HG03196 (cell line): ENCODE measurements around the gene MAP2K1.
"Not testable (repeated sequence)": the region's sequence is repeated elsewhere in the genome, so short reads cannot be mapped to it uniquely, and the experiment has no call there.

Source experiments
- ATAC-seq: cut with Tn5 transposase; IDR thresholded peaks from one replicate; pipeline ENCODE4 v1.9.1; 2021; ENCODE audit not compliant: unreplicated experiment

The MAP2K1 gene

DNA sequence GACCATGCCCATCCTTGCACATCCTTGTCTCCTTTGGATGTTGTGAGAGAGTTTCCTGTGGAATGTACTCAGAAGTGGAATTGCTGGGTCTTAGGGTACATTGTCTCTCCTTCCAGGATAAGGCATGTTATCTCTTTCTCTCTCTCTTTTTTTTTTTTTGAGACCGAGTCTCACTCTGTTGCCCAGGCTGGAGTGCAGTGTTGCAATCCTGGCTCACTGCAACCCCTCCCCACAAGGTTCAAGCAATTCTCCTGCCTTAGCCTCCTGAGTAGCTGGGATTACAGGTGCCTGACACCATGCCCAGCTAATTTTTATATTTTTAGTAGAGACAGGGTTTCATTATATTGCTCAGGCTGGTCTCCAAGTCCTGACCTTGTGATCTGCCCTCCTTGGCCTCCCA lies 6.3 kb downstream of the MAP2K1 start:
- not testable (repeated sequence) for ATAC-seq

DNA sequence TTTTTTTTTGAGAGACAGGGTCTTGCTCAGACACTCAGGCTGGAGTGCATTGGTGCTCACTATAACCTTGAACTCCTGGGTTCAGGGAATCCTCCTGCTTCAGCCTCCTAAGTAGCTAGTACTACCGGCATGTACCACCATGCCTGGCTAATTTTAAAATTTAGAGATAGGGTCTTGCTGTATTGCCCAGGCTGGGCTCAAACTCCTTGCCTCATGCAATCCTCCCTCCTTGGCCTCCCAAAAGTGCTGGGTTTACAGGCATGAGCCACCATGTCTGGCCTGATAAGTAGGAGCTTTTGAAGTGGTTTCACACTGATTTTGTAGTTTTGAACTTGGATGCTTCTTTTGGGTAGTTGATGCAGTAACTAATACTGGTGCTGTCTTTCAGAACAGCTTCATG lies 7.8 kb downstream of the MAP2K1 start:
- no peak for ATAC-seq

- ATAC-seq: no peak
Observed at GRCh38 chr15:66394915-66395314, 8.2 kb downstream of the MAP2K1 start.

DNA sequence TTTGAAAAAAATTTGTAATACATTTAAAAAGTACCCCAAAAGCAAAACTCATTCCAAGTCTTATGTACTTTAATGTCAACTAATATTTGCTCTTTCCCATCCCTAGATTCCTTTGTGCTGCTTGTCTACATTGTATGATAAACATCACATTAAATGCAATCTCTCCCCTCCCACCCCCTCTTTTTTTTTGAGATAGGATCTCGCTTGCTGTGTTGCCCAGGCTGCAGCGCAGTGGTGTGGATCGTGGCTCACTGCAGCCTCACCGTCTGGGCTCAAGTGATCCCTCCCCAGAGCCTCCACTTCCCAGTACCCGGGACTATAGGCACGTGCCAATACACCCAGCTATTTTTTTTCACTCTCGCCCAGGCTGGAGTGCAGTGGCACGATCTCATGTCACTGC lies 12.6 kb downstream of the MAP2K1 start:
- no peak for ATAC-seq

DNA sequence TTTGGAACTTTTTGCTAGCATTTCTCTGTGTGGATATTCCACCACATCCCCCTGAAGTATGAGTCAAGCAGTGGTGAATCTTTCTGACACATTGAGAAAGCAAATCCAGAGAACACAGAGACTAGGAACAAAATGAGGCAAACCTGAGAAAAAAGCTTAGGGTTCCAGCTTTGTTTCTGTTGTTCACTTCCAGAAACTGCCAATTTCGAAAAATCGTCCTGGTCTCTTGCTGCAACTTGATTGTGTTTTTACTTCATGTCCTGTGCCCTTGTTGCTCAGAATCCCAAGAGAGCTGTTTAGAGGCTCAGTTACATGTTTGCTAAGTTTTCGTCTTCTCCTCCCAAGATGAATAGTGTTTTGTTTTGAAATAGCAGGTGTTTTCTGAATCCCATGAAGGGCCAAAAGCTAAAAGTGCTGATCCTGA lies 13.7 kb downstream of the MAP2K1 start:
- no peak for ATAC-seq

DNA sequence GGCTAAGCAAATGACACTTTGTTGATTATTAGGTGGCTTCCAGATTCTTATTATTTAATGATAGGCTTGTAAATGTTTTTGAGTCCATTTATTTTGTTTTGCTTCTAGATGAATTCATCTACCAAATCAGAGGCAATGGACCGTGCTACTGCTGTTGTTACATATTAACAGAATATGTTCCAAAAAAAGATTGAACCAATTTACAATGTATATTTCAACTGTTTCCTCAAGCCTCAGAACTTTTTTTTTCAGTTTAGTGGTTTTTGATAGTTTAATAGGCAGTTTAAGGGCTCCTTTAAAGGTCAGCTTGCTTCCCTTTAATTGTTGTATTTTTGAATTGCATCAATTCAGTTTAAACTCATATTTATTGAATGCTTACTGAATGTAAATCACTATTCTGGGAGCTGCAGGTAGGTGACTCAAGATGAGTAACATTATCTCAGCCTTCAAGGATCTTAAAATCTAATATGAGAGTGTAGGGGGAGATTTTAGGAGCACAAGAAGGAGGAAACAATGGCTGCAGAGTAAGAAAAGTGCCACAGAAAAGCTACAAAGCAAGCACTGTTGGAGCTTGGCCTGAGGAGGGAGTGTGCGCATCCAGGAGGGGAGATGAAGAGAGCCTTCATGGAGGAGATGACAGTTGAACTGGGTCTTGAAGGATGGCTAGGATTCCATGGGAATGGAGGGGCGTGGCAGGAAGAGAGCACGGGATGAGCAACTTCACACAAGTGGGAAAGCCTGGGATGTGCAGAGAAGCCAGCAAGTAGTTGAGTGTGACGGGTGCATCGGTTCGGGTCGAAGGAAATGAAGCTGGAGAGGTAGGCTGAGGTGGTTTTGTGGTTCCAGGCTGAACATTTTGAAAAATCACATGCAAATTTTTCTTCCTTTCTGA lies 14.7 kb downstream of the MAP2K1 start:
- no peak for ATAC-seq

DNA sequence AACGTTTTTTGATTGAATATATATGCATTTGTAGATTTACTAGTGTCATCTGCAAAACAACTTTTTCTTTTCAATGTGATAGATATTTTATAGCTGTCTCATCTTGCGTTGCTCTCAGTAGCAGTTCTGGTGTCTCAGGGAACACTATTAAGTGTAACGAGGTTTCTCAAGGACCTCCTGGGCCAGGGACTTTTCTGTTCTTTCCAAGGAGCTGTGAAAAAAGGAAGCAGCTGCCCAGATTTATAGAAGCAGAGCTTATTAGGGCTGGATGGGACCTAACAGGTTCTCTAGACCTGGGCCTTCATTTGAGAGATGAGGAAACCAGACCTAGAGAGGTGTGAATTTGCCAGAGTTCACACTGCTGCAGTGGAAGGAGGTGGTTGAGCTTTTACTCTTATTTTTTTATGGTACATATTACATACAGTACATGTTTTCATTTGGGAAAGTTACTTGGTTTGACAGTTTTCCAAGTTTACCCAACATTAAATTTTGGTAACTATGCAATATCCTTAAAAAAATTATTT lies 16.1 kb downstream of the MAP2K1 start:
- ATAC-seq: no peak

GRCh38 chr15:66403323-66403722 lies 16.6 kb downstream of the MAP2K1 start:
- no peak for ATAC-seq

DNA sequence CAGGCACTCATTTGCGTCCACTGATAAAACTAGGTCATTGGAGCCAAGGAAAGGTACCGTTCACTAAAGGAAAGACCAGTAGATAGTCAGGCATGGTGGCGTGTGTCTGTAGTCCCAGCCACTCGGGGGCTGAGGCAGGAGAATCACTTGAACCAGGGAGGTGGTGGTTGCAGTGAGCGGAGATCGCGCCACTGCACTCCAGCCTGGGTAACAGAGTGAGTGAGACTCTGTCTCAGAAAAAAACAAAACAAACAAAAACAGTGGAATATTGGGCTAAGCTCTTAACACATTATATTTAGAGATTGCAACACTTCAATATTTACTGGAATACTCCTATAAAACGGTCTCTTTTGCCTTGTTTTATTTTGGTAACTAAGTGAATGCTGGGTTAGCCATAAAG lies 17.4 kb downstream of the MAP2K1 start:
- no peak for ATAC-seq

- ATAC-seq: no peak
Observed at GRCh38 chr15:66404532-66404931, 17.8 kb downstream of the MAP2K1 start.

DNA sequence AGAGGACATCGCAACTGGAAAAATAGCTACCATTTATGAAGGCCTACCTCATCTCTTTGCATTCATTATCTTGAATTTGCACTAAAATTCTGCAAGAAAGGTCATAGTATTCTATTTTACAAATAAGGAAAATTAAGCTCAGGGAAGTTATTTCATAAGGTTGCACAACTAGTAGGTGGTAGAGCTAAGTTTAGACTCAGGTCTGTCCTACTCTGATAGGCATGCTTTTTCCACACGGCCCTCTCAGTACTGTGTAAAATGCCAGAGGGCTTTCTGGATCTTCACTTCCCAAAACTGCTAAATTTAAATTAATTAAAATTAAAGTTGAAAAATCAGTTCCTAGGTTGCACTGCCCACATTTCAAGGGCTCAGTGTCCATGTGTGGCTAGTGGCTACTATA lies 18.3 kb downstream of the MAP2K1 start:
- ATAC-seq: no peak

- no peak for ATAC-seq
Observed at GRCh38 chr15:66405615-66406014, 18.9 kb downstream of the MAP2K1 start.

GRCh38 chr15:66408254-66408653 lies 21.5 kb downstream of the MAP2K1 start:
- no peak for ATAC-seq

DNA sequence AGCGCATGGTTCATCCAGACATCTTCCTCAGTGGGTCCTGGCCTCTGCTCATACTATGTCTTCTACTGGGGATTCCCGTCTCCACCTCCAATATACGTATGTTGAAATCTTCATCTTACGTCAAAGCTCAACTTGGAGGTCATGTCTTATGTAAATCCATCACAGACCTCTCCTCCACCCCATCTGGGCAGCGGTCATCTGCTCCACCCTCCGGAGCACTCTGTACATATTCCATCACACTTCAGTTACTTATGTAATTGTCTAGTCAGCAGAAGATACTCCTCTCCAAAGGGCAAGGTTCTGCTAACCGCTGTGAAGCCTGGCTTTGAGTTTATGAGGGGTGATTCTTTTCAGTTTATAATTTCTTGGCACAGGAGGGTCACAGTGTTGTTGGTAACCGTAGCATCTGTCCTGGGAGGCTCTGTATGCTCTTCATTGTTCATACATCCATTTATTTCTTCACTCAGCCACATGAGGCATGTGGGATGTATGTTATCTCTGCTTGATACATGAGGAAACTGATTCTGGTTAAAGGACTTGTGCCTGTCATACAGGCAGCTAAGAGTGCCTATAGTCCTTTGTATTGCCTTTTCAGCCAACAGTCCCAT lies 22.1 kb downstream of the MAP2K1 start:
- ATAC-seq: no peak

GRCh38 chr15:66409565-66410108 lies 22.9 kb downstream of the MAP2K1 start:
- ATAC-seq: no peak

- ATAC-seq: no peak
Observed at GRCh38 chr15:66411190-66411589, 24.5 kb downstream of the MAP2K1 start.

DNA sequence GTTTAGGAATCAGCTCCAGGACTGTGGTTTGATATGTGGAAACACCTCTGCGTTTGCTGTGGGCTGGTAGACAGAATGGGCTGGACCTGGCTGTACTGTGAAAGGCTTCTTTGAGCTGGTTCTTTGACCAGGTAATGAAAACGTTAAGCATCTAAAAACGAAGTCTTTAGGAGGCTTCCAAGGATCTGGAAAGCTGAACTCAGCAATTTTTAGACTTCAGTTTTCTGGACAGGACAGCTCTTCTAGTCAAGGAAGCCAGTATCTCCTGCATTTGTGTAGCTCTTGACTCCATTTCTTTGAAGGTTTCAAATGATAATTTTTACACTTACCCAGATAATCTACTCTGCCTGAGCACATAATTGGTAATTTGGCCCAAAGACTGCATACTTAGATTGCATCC lies 25.5 kb downstream of the MAP2K1 start:
- no peak for ATAC-seq

- ATAC-seq: no peak
Observed at GRCh38 chr15:66413579-66413978, 26.9 kb downstream of the MAP2K1 start.

DNA sequence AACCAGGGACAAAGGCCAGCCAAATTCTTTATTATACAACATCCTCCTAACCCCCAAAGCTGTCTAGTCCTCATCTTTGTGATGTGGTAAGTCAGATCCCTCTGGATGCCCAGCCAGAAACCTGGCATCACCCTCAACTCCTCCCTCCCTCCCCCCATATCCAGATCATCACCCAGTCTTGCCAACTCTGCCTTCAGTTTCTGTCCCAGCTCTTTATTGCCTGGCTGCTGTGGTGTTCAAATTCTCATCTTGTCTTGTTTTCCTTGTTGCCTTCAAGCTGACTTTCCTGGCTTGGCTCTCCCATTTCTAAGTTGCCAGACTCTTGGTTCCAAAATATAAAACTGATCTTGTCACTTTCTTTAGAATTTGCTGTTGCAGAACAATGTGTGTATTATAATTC lies 28.6 kb downstream of the MAP2K1 start:
- ATAC-seq: no peak

DNA sequence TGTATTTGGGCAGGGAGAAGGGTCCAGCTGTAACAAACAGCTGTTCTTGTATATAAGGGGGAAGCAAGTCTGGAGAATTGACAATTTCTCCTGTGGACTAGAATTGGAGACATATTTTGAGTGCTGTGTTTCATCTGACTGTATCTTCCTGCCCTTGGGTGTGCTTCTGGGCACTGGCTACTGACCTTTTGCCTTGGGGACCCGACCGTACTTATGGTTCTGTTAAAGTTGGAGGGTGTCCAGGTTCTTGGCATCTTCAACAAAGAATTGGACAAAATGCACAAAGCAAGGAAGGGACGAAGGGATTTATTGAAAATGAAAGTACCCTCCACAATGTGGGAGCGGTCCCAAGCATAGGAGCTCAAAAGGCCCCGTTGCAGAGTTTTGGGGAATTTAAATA lies 31.0 kb downstream of the MAP2K1 start:
- ATAC-seq: no peak

- ATAC-seq: no peak
Observed at GRCh38 chr15:66419471-66419870, 32.8 kb downstream of the MAP2K1 start.

DNA sequence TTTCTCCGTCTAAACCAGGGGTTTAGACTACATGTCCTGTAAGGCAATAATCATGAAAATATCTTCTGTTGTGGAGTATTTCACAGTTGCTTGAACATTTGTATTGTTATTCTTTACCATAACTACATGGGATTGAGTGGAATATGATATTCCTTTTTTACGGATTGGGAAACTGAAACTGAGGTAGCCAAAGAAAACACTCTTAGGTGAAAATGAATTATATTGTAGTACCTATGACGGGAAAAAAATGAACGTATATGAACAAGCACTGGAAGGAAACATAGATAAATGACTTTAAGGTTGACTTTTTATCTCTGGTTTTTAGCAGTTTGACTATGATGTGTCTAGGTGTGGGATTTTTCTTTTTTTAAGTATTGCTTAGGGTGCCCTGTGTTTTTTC lies 35.6 kb downstream of the MAP2K1 start:
- no peak for ATAC-seq
